Skeletal muscle cell (primary cell): ENCODE results near the gene ID3.

Experiments
- DNase-seq: peaks from one replicate; pipeline ENCODE4 v3.0.0-alpha.2; 2010; ENCODE audit warnings: low read depth
- H3K4me3 ChIP-seq: 2 replicates; pipeline ENCODE4 v1.5.1; 2011; ENCODE audit warnings: low read depth, mild to moderate bottlenecking, control low read depth, low read length, moderate library complexity

The ID3 gene

GRCh38 chr1:23559136-23559984 lies at the start of gene ID3:
Gene ID3 (minus strand): TSS chr1:23559501. CDS start chr1:23559426, 75 bp downstream.
- peak within 1 kb of the TSS; percentile 85 for H3K4me3 ChIP-seq
- peak; percentile 91 for DNase-seq

DNA sequence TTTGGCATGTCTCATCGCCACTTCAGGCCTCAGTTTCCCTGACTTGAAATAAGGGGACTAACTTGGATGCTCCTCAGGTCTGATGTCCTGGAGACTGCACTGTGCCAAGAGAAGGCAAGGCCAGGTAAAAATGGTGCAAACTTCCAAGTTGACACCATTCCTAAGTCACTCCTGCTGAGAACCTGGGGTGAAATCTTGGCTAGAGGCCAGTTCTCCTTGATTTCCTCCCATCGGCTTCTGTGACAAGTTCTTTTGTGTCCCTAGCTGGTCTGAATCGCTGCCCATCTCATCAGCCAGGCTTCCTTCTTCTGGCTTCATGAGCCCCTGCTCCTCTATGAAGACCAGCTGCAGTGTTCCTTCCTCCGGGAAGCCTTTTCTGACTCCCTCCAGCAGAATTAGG lies 48.6 kb upstream of the ID3 start:
- H3K4me3 ChIP-seq = no peak overlapping the region
- no peak for DNase-seq

GRCh38 chr1:23601968-23602876 lies 42.9 kb upstream of the ID3 start:
- no peak overlapping the region for H3K4me3 ChIP-seq
- DNase-seq = no peak

DNA sequence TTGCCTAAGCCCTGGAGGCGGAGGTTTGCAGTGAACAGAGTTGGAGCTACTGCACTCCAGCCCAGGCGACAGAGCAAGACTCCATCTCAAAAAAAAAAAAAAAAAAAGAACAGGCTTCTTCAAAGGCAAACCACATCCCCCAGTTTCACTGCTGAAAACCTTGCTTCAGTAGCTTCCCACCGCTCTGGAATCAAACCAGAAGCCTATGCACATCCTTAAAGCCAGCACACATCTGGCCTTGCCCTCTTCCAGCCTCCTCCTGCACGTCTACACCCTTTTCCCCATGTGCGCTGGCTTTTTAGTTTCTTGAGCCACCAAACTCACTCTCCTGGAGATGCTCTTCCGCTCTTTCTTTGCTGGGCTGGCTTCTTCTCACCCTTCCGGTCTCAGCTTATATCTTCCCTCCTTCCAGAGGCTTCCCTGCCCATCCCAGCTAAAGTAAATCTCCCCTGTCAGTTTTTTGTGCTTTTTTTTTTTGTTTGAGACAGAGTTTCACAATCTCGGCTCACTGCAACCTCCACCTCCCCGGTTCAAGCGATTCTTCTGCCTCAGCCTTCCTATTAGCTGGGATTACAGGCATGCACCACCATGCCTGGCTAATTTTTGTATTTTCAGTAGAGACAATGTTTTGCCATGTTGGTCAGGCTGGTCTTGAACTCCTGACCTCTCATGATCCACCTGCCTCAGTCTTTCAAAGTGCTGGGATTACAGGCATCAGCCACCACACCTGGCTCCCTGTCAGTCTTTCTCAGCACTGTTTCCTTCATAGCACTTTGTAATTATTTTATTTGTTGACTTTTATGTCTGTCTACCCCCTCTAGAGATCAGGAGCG lies 42.0 kb upstream of the ID3 start:
- DNase-seq = no peak
- H3K4me3 ChIP-seq = no peak overlapping the region

DNA sequence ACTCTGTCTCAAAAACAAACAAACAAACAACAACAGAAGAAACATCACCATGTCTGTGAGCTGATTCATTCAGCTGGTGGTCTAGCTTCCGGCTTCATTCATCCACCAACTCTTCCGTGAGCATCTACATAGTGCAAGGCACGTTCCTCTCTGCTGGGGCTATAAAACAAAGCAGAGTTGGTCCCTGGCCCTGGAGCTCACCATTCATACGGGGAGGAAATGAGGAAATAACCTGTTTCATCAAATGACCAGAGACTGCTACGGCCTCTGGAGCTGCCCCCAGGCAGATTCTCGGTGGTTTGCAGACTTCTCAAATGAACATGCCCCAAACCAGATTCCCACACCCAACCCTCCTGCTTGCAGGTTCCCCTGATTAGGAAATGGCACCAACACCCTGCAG lies 41.0 kb upstream of the ID3 start:
- DNase-seq = no peak
- no peak overlapping the region for H3K4me3 ChIP-seq

GRCh38 chr1:23599125-23599524 lies 39.8 kb upstream of the ID3 start:
- no peak for DNase-seq
- no peak overlapping the region for H3K4me3 ChIP-seq

DNA sequence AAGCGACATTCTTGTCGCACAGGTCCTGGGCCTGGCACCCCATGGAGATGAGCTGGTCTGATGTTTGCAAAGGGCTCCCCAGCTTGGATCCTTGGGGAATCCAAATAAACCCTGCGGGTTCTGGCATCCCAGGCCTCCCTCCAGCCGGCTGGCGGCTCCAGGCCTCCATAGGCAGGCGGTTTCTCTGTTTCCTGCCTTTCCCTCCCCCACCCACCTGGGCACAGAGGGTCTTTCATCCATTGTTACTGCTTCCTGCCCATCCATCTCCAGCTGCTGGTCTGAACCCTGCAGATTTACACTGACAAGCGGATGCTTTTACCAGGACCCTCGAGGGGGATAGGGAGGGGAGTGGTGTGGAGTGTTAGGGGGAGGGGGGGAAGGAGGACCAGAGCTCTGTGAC lies 39.1 kb upstream of the ID3 start:
- H3K4me3 ChIP-seq = no peak overlapping the region
- DNase-seq = no peak

DNA sequence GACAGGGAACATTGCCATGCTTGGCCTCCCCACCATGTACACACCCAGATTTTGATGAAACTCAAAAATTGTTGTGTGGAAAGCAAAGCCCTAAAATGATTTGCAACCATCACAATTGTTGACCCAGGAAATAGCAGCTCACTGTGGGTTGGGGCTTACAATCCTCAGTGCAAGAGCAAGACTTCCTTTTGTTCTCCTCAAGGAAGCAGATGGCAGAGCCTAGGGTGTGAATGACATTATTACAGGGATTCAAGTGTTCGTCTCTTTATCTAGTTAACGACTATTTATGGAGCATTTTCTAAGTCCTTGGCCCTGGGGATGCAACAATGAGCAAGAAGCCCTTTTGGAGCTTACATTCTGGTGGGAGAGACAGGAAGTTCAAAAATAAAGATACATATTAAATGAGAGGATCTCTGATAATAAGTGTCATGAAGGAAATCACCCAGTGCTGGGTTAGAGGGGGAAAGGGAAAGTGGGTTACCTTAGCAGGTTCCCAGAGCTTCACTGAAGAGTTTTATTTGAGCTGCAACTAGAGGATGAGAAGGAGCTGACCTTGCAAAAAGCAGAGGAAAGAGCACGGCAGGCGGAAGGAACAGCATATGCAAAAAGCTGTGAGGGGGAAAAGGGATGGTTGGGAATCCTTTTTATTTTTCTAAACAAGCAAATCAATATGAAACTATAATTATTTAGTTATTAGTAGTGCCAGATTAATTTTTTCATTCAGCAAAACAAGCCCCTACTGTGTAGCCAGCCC lies 38.5 kb upstream of the ID3 start:
- DNase-seq = no peak
- no peak overlapping the region for H3K4me3 ChIP-seq

- no peak for DNase-seq
- no peak overlapping the region for H3K4me3 ChIP-seq
Observed at GRCh38 chr1:23596382-23597358, 37.4 kb upstream of the ID3 start.

DNA sequence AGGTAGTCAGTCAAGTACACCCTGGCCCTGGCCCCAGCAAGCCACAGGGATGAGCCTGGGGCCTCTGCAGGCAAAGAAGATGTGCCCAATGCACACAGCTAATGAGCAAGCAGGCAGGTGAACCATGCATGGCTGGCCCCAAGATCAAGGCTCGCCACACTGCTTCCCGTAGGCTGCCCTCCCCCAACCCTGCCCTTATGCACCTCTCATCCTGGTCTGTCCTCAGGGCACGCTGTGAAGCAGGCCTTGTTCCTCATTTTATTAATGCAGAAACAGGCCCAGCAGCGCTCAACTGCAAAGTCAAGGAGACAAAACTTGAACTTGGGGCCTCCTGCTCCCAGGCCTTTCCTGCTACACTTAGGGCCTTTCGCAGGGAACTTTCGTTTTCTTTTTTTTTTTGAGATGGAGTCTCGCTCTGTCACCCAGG lies 35.6 kb upstream of the ID3 start:
- no peak overlapping the region for H3K4me3 ChIP-seq
- DNase-seq = no peak

GRCh38 chr1:23594149-23594907 lies 35.0 kb upstream of the ID3 start:
- no peak for DNase-seq
- no peak overlapping the region for H3K4me3 ChIP-seq

DNA sequence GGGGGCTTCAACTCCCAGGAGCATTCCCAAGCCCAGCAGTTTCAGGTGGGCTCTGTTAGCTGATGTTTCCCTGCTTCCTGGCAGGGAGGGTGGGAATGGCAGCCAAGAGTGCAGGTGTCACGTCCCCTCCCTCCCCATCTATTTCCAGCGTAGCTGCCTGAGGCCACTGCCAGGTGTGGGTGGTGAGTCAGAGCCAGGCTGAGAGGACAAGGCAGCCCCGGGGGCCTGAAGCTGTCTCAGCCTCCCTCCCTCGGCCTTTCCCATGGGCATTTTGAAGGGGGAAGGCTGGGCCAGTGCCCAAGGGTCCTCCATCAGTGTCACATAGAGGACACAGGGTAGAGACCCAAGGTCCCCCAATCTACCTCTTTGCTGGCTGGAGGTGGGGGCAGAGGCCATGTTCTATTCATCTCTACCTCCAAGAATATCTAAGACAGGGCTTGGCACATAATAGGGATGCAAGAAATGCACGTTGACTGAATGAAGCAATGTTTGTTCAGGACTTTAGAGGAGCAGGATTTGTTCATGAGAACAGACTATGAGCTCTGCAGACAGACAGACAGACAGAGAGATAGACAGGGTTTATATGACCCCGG lies 34.4 kb upstream of the ID3 start:
- H3K4me3 ChIP-seq = no peak overlapping the region
- DNase-seq = no peak

GRCh38 chr1:23593042-23593521 lies 33.8 kb upstream of the ID3 start:
- H3K4me3 ChIP-seq = no peak overlapping the region
- DNase-seq = no peak

GRCh38 chr1:23592209-23592892 lies 33.0 kb upstream of the ID3 start:
- no peak for DNase-seq
- no peak overlapping the region for H3K4me3 ChIP-seq

GRCh38 chr1:23591460-23592208 lies 32.3 kb upstream of the ID3 start:
- no peak for DNase-seq

More at GRCh38 chr1:23591460-23592208, 32.3 kb upstream of the ID3 start:
- no peak overlapping the region for H3K4me3 ChIP-seq
